Measurements from ENCODE around the gene NAV1. TPM values are rescaled to one million over a fixed set of nuclear protein-coding genes. Genes with fewer than 3 reads are reported as not detected.
"Not testable (repeated sequence)": the region's sequence is repeated elsewhere in the genome, so short reads cannot be mapped to it uniquely, and the experiment has no call there.

Gene NAV1
- total and polyA plus RNA-seq, 7 donors: 1.8 to 13.3 (median 8.4) TPM

GRCh38 chr1:201515895-201516294 lies 23.0 kb upstream of the NAV1 start:
- TF ChIP-seq CTCF (IDR thresholded peaks at IDR 0.05): no peak
- H3K36me3 ChIP-seq (ENCODE audit: insufficient read depth in 1 of 2, low read depth in 1 of 2): no peaks in the 10 kb centered on the region
- no peaks in the 10 kb centered on the region for H3K27me3 ChIP-seq (ENCODE audit: insufficient read depth in 3 of 3, low read length in 2 of 3)
- peaks cover 12% of the 10 kb centered on the region for H3K4me1 ChIP-seq
- no peak overlapping the region for H3K27ac ChIP-seq
- H3K9me3 ChIP-seq: no peaks in the 10 kb centered on the region
- ATAC-seq: no peak
- no peak for DNase-seq
- no peak overlapping the region for H3K4me3 ChIP-seq
- WGBS, 3 donors: 91 to 100% (median 100%) methylated on average over 1 of the region's 1 CpG
- intact Hi-C loops (cut with DNase I): loop anchor here in 1 of 2 donors (10.0 kb wide), 1 partner anchor 261 kb away; no protein-coding TSS in a partner anchor

GRCh38 chr1:201516511-201517127 lies 22.3 kb upstream of the NAV1 start:
- intact Hi-C loops (cut with DNase I): loop anchor here in 1 of 2 donors (10.0 kb wide), 1 partner anchor 262 kb away; no protein-coding TSS in a partner anchor
- no peak for DNase-seq
- TF ChIP-seq CTCF (IDR thresholded peaks at IDR 0.05): no peak
- Histone ChIP-seq H3K4me1 (peaks cover 12% of the 10 kb centered on the region), H3K9me3 (no peaks in the 10 kb centered on the region), H3K36me3 (ENCODE audit: insufficient read depth in 1 of 2, low read depth in 1 of 2) (no peaks in the 10 kb centered on the region), H3K27me3 (ENCODE audit: insufficient read depth in 3 of 3, low read length in 2 of 3) (no peaks in the 10 kb centered on the region), H3K27ac (no peak overlapping the region), H3K4me3 (no peak overlapping the region)
- ATAC-seq: no peak
- WGBS, 3 donors: 71 to 100% (median 97%) methylated on average over 2 of the region's 2 CpGs

GRCh38 chr1:201517631-201518030 lies 21.3 kb upstream of the NAV1 start:
- Histone ChIP-seq H3K9me3 (no peaks in the 10 kb centered on the region), H3K4me1 (peaks cover 2% of the 10 kb centered on the region), H3K27me3 (ENCODE audit: insufficient read depth in 3 of 3, low read length in 2 of 3) (no peaks in the 10 kb centered on the region), H3K36me3 (ENCODE audit: insufficient read depth in 1 of 2, low read depth in 1 of 2) (no peaks in the 10 kb centered on the region), H3K27ac (no peak overlapping the region), H3K4me3 (no peak overlapping the region)
- ATAC-seq (no peak), DNase-seq (no peak)
- intact Hi-C loops (cut with DNase I): loop anchor here in 1 of 2 donors (10.0 kb wide), 1 partner anchor 263 kb away; no protein-coding TSS in a partner anchor
- 65 to 79% (median 66%) methylated on average over 7 of the region's 7 CpGs for WGBS, 3 donors
- no peak for TF ChIP-seq CTCF (IDR thresholded peaks at IDR 0.05)

- TF ChIP-seq CTCF (IDR thresholded peaks at IDR 0.05): no peak
- intact Hi-C loops (cut with DNase I): loop anchor here in 1 of 2 donors (10.0 kb wide), 1 partner anchor 263 kb away; no protein-coding TSS in a partner anchor
- Histone ChIP-seq H3K9me3 (no peaks in the 10 kb centered on the region), H3K36me3 (ENCODE audit: insufficient read depth in 1 of 2, low read depth in 1 of 2) (no peaks in the 10 kb centered on the region), H3K4me3 (no peak overlapping the region), H3K27ac (no peak overlapping the region), H3K27me3 (ENCODE audit: insufficient read depth in 3 of 3, low read length in 2 of 3) (no peaks in the 10 kb centered on the region), H3K4me1 (no peaks in the 10 kb centered on the region)
- DNase-seq (no peak), ATAC-seq (no peak)
- WGBS, 3 donors: 80 to 89% (median 88%) methylated on average over 5 of the region's 5 CpGs
Observed at GRCh38 chr1:201518071-201518470, 20.9 kb upstream of the NAV1 start.

- WGBS, 3 donors: 69 to 76% (median 73%) methylated on average over 14 of the region's 14 CpGs
- H3K4me1 ChIP-seq; intact Hi-C loops (cut with DNase I); H3K4me3 ChIP-seq; H3K36me3 ChIP-seq (ENCODE audit: insufficient read depth in 1 of 2, low read depth in 1 of 2); ATAC-seq; H3K27me3 ChIP-seq (ENCODE audit: insufficient read depth in 3 of 3, low read length in 2 of 3); DNase-seq; H3K9me3 ChIP-seq; H3K27ac ChIP-seq: not testable (repeated sequence)
Observed at GRCh38 chr1:201520046-201520575, 18.8 kb upstream of the NAV1 start.
